ENCODE measurements around the gene CHRNG. TPM values are rescaled to one million over a fixed set of nuclear protein-coding genes. Genes with fewer than 3 reads are reported as not detected.

Gene CHRNG
- total and polyA plus RNA-seq, 2 donors (not counting 3 experiments of a cell fraction or from before 2014, with no cell fraction given): not detected

DNA sequence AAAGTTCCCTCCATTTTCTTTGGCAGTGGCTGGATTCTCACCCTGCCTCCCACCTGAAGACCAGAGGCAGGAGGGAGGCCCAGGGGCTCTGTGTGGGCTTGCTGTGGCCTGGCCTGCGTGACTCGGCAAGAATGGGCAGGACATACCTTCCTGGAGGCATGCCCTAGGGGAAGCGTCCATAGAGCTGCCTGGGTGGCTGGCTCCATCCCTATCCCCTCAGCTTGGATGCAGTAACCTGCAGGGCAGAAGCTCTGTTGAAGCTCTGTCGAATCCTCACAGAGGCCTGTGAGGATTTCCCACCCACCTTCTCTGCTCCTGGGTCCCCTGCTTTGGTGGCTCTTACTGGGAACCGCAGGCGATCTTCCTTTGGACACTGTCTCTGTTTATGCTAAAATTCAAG, 20.6 kb upstream of the CHRNG start:
- no peaks in the 10 kb centered on the region for H3K4me1 ChIP-seq (ENCODE audit: control insufficient read depth, extremely low read depth, insufficient read depth, low read length)
- ChIA-PET CTCF (interaction anchor here (1.2 to 2.6 kb wide), 2 partner anchors 183 to 618 kb away, joined by 3 to 9 read pairs; no protein-coding TSS in a partner anchor), POLR2A (no interaction called here)
- H3K4me3 ChIP-seq (replicated peaks in 1 of 3; ENCODE audit: insufficient read depth in 1 of 3, low read depth in 1 of 3, low read length in 3 of 3): no peak overlapping the region
- H3K36me3 ChIP-seq (ENCODE audit: control insufficient read depth in 2 of 2, extremely low read depth in 1 of 2, insufficient read depth in 2 of 2, low read length in 2 of 2): no peaks in the 10 kb centered on the region
- H3K4me2 ChIP-seq (ENCODE audit: insufficient read depth, low read length): no peak overlapping the region
- TF ChIP-seq GATA2 (IDR thresholded peaks at IDR 0.05; ENCODE audit: insufficient read depth, insufficient read length, low read depth, low read length) (no peak), MYC (IDR thresholded peaks at IDR 0.05; ENCODE audit: low read depth, low read length) (no peak), JUN (IDR thresholded peaks at IDR 0.05; ENCODE audit: borderline replicate concordance, insufficient read depth, insufficient read length, low read depth) (no peak), EZH2 (IDR thresholded peaks at IDR 0.05; ENCODE audit: borderline replicate concordance, low read depth, low read length, severe bottlenecking) (no peak), FOS (IDR thresholded peaks at IDR 0.05; ENCODE audit: borderline replicate concordance, insufficient read depth, low read length) (no peak), POLR2A (IDR thresholded peaks at IDR 0.05; ENCODE audit: low read depth, low read length) (no peak)
- TF ChIP-seq, protein P1, sequence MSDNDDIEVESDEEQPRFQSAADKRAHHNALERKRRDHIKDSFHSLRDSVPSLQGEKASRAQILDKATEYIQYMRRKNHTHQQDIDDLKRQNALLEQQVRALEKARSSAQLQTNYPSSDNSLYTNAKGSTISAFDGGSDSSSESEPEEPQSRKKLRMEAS (IDR thresholded peaks at IDR 0.05; ENCODE audit: insufficient read depth, insufficient read length): no peak
- DNase-seq (ENCODE audit: low read depth, low spot score) (no peak), FAIRE-seq (no peak)
- no peaks in the 10 kb centered on the region for H3K9me1 ChIP-seq (replicated peaks; ENCODE audit: control insufficient read depth, extremely low read depth, insufficient read depth, low read length)
- no peaks in the 10 kb centered on the region for H3K79me2 ChIP-seq (ENCODE audit: control insufficient read depth, insufficient read depth, low read length)
- peaks cover 16 to 30% of the 10 kb centered on the region in 2 experiments for H3K27me3 ChIP-seq (ENCODE audit: control insufficient read depth in 2 of 2, insufficient read depth in 2 of 2, low read length in 2 of 2)
- no peak overlapping the region for H3K27ac ChIP-seq (ENCODE audit: insufficient read depth, low read depth, low read length)
- no peaks in the 10 kb centered on the region for H3K9me3 ChIP-seq (replicated peaks; ENCODE audit: control insufficient read depth, insufficient read depth, low read length)
- BruUV-seq (replicated peaks): no TSS peak
- dilution Hi-C loops (cut with MboI; ENCODE audit: extremely low pct_ligation_motif_present, low sequenced_read_pairs): no loop called here
- H3K9ac ChIP-seq (replicated peaks; ENCODE audit: extremely low read depth, insufficient read depth, low read length): no peak overlapping the region
- intact Hi-C loops (cut with micrococcal nuclease): no loop called here
- no peaks in the 10 kb centered on the region for H4K20me1 ChIP-seq (replicated peaks; ENCODE audit: control insufficient read depth, extremely low read depth, insufficient read depth, low read length)
- H2AFZ ChIP-seq (ENCODE audit: low read depth, low read length): no peak overlapping the region

Measured in endothelial cell of umbilical vein (primary cell).